SU-DHL-6 (cell line): ENCODE results near the gene PRPF6.
"Not testable (repeated sequence)": the region's sequence is repeated elsewhere in the genome, so short reads cannot be mapped to it uniquely, and the experiment has no call there.

Experiments used
- H2AFZ ChIP-seq: fragments of 200-600 bp; sonication (generic); 2 replicates; pipeline ENCODE4 v1.6.1; 2014; ENCODE audit warnings: low read depth, mild to moderate bottlenecking, moderate library complexity, mixed read lengths, antibody characterized with exemption, low read length; ENCODE audit not compliant: severe bottlenecking
- H3F3A ChIP-seq: fragments of 200-600 bp; shearing (Covaris generic); 2 replicates; pipeline ENCODE4 v1.6.0; 2016; ENCODE audit warnings: antibody characterized with exemption, mild to moderate bottlenecking; ENCODE audit not compliant: insufficient read depth
- H3K27ac ChIP-seq: fragments of 200-600 bp; sonication (generic); 2 replicates; pipeline ENCODE4 v1.5.1; 2016; ENCODE audit warnings: low read depth, mild to moderate bottlenecking, low read length, moderate library complexity, mixed read lengths
- H3K27me3 ChIP-seq: fragments of 200-600 bp; sonication (generic), shearing (Covaris generic); 2 replicates; pipeline ENCODE4 v1.6.0; 2014; ENCODE audit warnings: mild to moderate bottlenecking, low read length
- H3K36me3 ChIP-seq: fragments of 200-600 bp; sonication (generic); 2 replicates; pipeline ENCODE4 v1.6.1; 2014; ENCODE audit warnings: mild to moderate bottlenecking, low read length, mixed read lengths
- H3K4me2 ChIP-seq: fragments of 300-600, 200-600 bp; shearing (Covaris generic), sonication (generic); 2 replicates; pipeline ENCODE4 v1.6.0; 2014; ENCODE audit warnings: low read length, low read depth, mild to moderate bottlenecking; ENCODE audit not compliant: poor library complexity, severe bottlenecking
- H3K4me3 ChIP-seq: fragments of 200-600 bp; sonication (generic); 2 replicates; pipeline ENCODE4 v1.5.1; 2014; ENCODE audit warnings: antibody characterized with exemption, low read length, mild to moderate bottlenecking, mixed read lengths; ENCODE audit not compliant: insufficient read depth, poor library complexity, severe bottlenecking
- H3K79me2 ChIP-seq: fragments of 200-600 bp; sonication (generic); 2 replicates; pipeline ENCODE4 v1.6.1; 2014; ENCODE audit warnings: mild to moderate bottlenecking, low read length, moderate library complexity; ENCODE audit not compliant: insufficient read depth
- H3K9ac ChIP-seq: fragments of 200-600 bp; sonication (generic); 2 replicates; pipeline ENCODE4 v1.7.0; 2014; ENCODE audit warnings: mild to moderate bottlenecking, low read length
- H3K9me2 ChIP-seq: fragments of 200-600 bp; sonication (generic); replicated peaks from 2 replicates; pipeline ENCODE4 v1.6.1; 2014; ENCODE audit warnings: low read length; ENCODE audit not compliant: insufficient read depth
- H3K9me3 ChIP-seq: fragments of 200-600 bp; sonication (generic); 2 replicates; pipeline ENCODE4 v1.6.1; 2014; ENCODE audit warnings: low read length, mixed read lengths; ENCODE audit not compliant: insufficient read depth
- H4K20me1 ChIP-seq: fragments of 200-600 bp; sonication (generic); 2 replicates; pipeline ENCODE4 v1.6.1; 2014; ENCODE audit warnings: low read depth, mild to moderate bottlenecking, antibody characterized with exemption, low read length, moderate library complexity, mixed read lengths
- EZH2phosphoT487 ChIP-seq: fragments of 200-600 bp; sonication (generic), shearing (Covaris generic); conservative IDR thresholded peaks from 2 replicates; pipeline ENCODE4 v1.6.1; 2018; ENCODE audit warnings: mild to moderate bottlenecking, antibody characterized with exemption, low read length, moderate library complexity, mixed read lengths
- TF ChIP-seq, protein P1 (sequence below): fragments of 200-600 bp; sonication (generic); IDR thresholded peaks from one replicate; pipeline ENCODE4 v1.5.1; 2017; ENCODE audit warnings: antibody characterized with exemption, mild to moderate bottlenecking, low read length, moderate library complexity; ENCODE audit not compliant: insufficient read depth, poor library complexity, severe bottlenecking

Gene PRPF6

GRCh38 chr20:63958964-63959698, 21.8 kb upstream of the PRPF6 start:
- Histone ChIP-seq H4K20me1 (no peaks in the 10 kb centered on the region), H3K4me2 (no peak overlapping the region), H3K27me3 (no peaks in the 10 kb centered on the region), H3K36me3 (no peaks in the 10 kb centered on the region), H3F3A (peaks cover 6% of the 10 kb centered on the region; the same call in 1 of the 2 replicates), H3K27ac (no peak overlapping the region), H3K79me2 (peaks cover 19% of the 10 kb centered on the region), H3K9ac (no peak overlapping the region), H3K4me3 (no peak overlapping the region), H2AFZ (no peak overlapping the region), H3K9me3 (no peaks in the 10 kb centered on the region), H3K9me2 (no peaks in the 10 kb centered on the region)
- TF ChIP-seq EZH2phosphoT487 = no peak
- TF ChIP-seq, protein P1, sequence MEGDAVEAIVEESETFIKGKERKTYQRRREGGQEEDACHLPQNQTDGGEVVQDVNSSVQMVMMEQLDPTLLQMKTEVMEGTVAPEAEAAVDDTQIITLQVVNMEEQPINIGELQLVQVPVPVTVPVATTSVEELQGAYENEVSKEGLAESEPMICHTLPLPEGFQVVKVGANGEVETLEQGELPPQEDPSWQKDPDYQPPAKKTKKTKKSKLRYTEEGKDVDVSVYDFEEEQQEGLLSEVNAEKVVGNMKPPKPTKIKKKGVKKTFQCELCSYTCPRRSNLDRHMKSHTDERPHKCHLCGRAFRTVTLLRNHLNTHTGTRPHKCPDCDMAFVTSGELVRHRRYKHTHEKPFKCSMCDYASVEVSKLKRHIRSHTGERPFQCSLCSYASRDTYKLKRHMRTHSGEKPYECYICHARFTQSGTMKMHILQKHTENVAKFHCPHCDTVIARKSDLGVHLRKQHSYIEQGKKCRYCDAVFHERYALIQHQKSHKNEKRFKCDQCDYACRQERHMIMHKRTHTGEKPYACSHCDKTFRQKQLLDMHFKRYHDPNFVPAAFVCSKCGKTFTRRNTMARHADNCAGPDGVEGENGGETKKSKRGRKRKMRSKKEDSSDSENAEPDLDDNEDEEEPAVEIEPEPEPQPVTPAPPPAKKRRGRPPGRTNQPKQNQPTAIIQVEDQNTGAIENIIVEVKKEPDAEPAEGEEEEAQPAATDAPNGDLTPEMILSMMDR = no peak

- peaks cover 5% of the 10 kb centered on the region; the same call in 1 of the 2 replicates for H3K9me3 ChIP-seq
- no peak overlapping the region for H3K4me2 ChIP-seq
- H3F3A ChIP-seq = peaks cover 6% of the 10 kb centered on the region; the same call in 1 of the 2 replicates
- peaks cover 13% of the 10 kb centered on the region for H3K79me2 ChIP-seq
- no peak overlapping the region for H3K9ac ChIP-seq
- no peaks in the 10 kb centered on the region for H3K27me3 ChIP-seq
- no peaks in the 10 kb centered on the region for H4K20me1 ChIP-seq
- H2AFZ ChIP-seq = no peak overlapping the region
- TF ChIP-seq, protein P1 = no peak
- no peak for TF ChIP-seq EZH2phosphoT487
- no peaks in the 10 kb centered on the region for H3K36me3 ChIP-seq
- H3K27ac ChIP-seq = no peak overlapping the region
- no peak overlapping the region for H3K4me3 ChIP-seq
- no peaks in the 10 kb centered on the region for H3K9me2 ChIP-seq
Measured at GRCh38 chr20:63959699-63960075, 21.2 kb upstream of the PRPF6 start.

- H3K9ac ChIP-seq, H4K20me1 ChIP-seq, H3F3A ChIP-seq, H3K36me3 ChIP-seq, H3K4me3 ChIP-seq, H3K9me3 ChIP-seq, H3K27ac ChIP-seq, H3K4me2 ChIP-seq, H3K27me3 ChIP-seq, H3K79me2 ChIP-seq, H2AFZ ChIP-seq, H3K9me2 ChIP-seq: not testable (repeated sequence)
Measured at GRCh38 chr20:63960654-63961621, 20.0 kb upstream of the PRPF6 start.
